Mesodermal cell (in vitro differentiated cells): ENCODE data around the gene HASPIN.

ENCODE experiments used
- H3K27ac ChIP-seq: 2 replicates; pipeline ENCODE4 v1.7.0; 2013; ENCODE audit warnings: mild to moderate bottlenecking, low read depth, low read length, moderate library complexity; ENCODE audit not compliant: severe bottlenecking
- H3K36me3 ChIP-seq: 2 replicates; pipeline ENCODE4 v1.7.1; 2013; ENCODE audit warnings: mild to moderate bottlenecking, low read length, moderate library complexity; ENCODE audit not compliant: control insufficient read depth, insufficient read depth
- H3K4me1 ChIP-seq: one replicate; pipeline ENCODE4 v1.7.1; 2013; ENCODE audit warnings: mild to moderate bottlenecking, low read length; ENCODE audit not compliant: insufficient read depth, control insufficient read depth, poor library complexity, severe bottlenecking
- H3K4me3 ChIP-seq: 2 replicates; pipeline ENCODE4 v1.7.0; 2013; ENCODE audit warnings: low read length, control low read depth, mild to moderate bottlenecking; ENCODE audit not compliant: insufficient read depth, poor library complexity, severe bottlenecking; ENCODE audit errors: extremely low read depth
- H3K9me3 ChIP-seq: 2 replicates; pipeline ENCODE4 v1.7.1; 2013; ENCODE audit warnings: mild to moderate bottlenecking, low read length, moderate library complexity; ENCODE audit not compliant: control insufficient read depth
- WGBS, 2 experiments: methylation state at CpG; one replicate each; pipeline ENCODE4 v1.1.5; 2013; ENCODE audit warnings: missing lambda C conversion rate in 2 of 2; ENCODE audit not compliant: insufficient coverage in 2 of 2; 5-methylcytosine and 5-hydroxymethylcytosine counted together

HASPIN gene

GRCh38 chr17:3766779-3767178 is 43.1 kb downstream of the HASPIN start:
- WGBS, 2 experiments, result 90 to 99% methylated on average over 7 to 8 of the region's 8 CpGs
- Histone ChIP-seq H3K4me3 (no peak overlapping the region), H3K36me3 (no peaks in the 10 kb centered on the region), H3K27ac (no peak overlapping the region), H3K4me1 (no peaks in the 10 kb centered on the region), H3K9me3 (no peaks in the 10 kb centered on the region)

GRCh38 chr17:3768341-3768740 is 44.6 kb downstream of the HASPIN start:
- H3K27ac ChIP-seq, result no peak overlapping the region
- H3K4me3 ChIP-seq, result no peak overlapping the region
- H3K4me1 ChIP-seq, result no peaks in the 10 kb centered on the region
- WGBS, 2 experiments, result 91 to 94% methylated on average over 8 to 9 of the region's 9 CpGs
- H3K9me3 ChIP-seq, result no peaks in the 10 kb centered on the region
- no peaks in the 10 kb centered on the region for H3K36me3 ChIP-seq

GRCh38 chr17:3768769-3769168 is 45.1 kb downstream of the HASPIN start:
- 83 to 87% methylated on average over 3 to 4 of the region's 8 CpGs for WGBS, 2 experiments
- H3K36me3 ChIP-seq, result no peaks in the 10 kb centered on the region

GRCh38 chr17:3770466-3770865 is 46.8 kb downstream of the HASPIN start:
- 83 to 87% methylated on average over 6 to 8 of the region's 8 CpGs for WGBS, 2 experiments
- Histone ChIP-seq H3K27ac (no peak overlapping the region), H3K4me3 (no peak overlapping the region), H3K36me3 (no peaks in the 10 kb centered on the region), H3K4me1 (peaks cover 4% of the 10 kb centered on the region), H3K9me3 (no peaks in the 10 kb centered on the region)

More at GRCh38 chr17:3768769-3769168, 45.1 kb downstream of the HASPIN start:
- Histone ChIP-seq H3K4me3 (no peak overlapping the region), H3K9me3 (no peaks in the 10 kb centered on the region), H3K27ac (no peak overlapping the region), H3K4me1 (peaks cover 4% of the 10 kb centered on the region)

GRCh38 chr17:3771140-3771539 is 47.4 kb downstream of the HASPIN start:
- H3K4me1 ChIP-seq, result peaks cover 4% of the 10 kb centered on the region
- H3K36me3 ChIP-seq, result no peaks in the 10 kb centered on the region
- no peaks in the 10 kb centered on the region for H3K9me3 ChIP-seq
- H3K27ac ChIP-seq, result no peak overlapping the region
- H3K4me3 ChIP-seq, result no peak overlapping the region
- 76 to 86% methylated on average over 5 to 12 of the region's 16 CpGs for WGBS, 2 experiments

- no peaks in the 10 kb centered on the region for H3K36me3 ChIP-seq
Observed at GRCh38 chr17:3772764-3773163, 49.1 kb downstream of the HASPIN start.

GRCh38 chr17:3773511-3773910 is 49.8 kb downstream of the HASPIN start:
- 80 to 100% methylated on average over 1 of the region's 5 CpGs for WGBS, 2 experiments
- H3K27ac ChIP-seq, result no peak overlapping the region

More at GRCh38 chr17:3772764-3773163, 49.1 kb downstream of the HASPIN start:
- 68 to 78% methylated on average over 12 of the region's 12 CpGs for WGBS, 2 experiments
- Histone ChIP-seq H3K27ac (no peak overlapping the region), H3K4me1 (peaks cover 4% of the 10 kb centered on the region), H3K4me3 (no peak overlapping the region), H3K9me3 (no peaks in the 10 kb centered on the region)

GRCh38 chr17:3773966-3774365 is 50.3 kb downstream of the HASPIN start:
- Histone ChIP-seq H3K27ac (no peak overlapping the region), H3K9me3 (no peaks in the 10 kb centered on the region), H3K4me1 (peaks cover 4% of the 10 kb centered on the region), H3K4me3 (no peak overlapping the region), H3K36me3 (no peaks in the 10 kb centered on the region)
- WGBS, 2 experiments, result 100% methylated on average over 1 of the region's 3 CpGs

More at GRCh38 chr17:3773511-3773910, 49.8 kb downstream of the HASPIN start:
- Histone ChIP-seq H3K4me3 (no peak overlapping the region), H3K36me3 (no peaks in the 10 kb centered on the region), H3K9me3 (no peaks in the 10 kb centered on the region), H3K4me1 (peaks cover 4% of the 10 kb centered on the region)
